CD4-positive, CD25-positive, alpha-beta regulatory T cell (primary cell): Measurements from ENCODE around the gene SH2D7. TPM values are rescaled to one million over a fixed set of nuclear protein-coding genes. Genes with fewer than 3 reads are reported as not detected.

ENCODE experiments used
- ATAC-seq, 2 donors: fragments of 150-1000 bp; cut with Tn5 transposase; one replicate each; pipeline ENCODE4 v1.10.0; 2021; ENCODE audit warnings: low read depth in 2 of 2, moderate number of reproducible peaks in 2 of 2, moderate library complexity in 1 of 2
- DNase-seq, 3 donors: peaks; one replicate each; pipeline versions ENCODE4 v3.0.0 to v3.0.0-alpha.2; 2012 to 2022; ENCODE audit warnings: mixed read lengths in 1 of 3
- H3K27ac ChIP-seq: one replicate; pipeline ENCODE4 v1.7.0; 2013; ENCODE audit warnings: mild to moderate bottlenecking, low read length; ENCODE audit not compliant: insufficient read depth, poor library complexity, severe bottlenecking
- H3K27me3 ChIP-seq: one replicate; pipeline ENCODE4 v1.7.0; 2013; ENCODE audit warnings: low read length; ENCODE audit not compliant: control insufficient read depth, insufficient read depth
- H3K36me3 ChIP-seq: one replicate; pipeline ENCODE4 v1.7.0; 2013; ENCODE audit warnings: mild to moderate bottlenecking, low read length, moderate library complexity; ENCODE audit not compliant: control insufficient read depth, insufficient read depth
- H3K4me1 ChIP-seq: 2 replicates; pipeline ENCODE4 v1.7.0; 2013; ENCODE audit warnings: mild to moderate bottlenecking, low read length; ENCODE audit not compliant: insufficient read depth, control insufficient read depth, poor library complexity, severe bottlenecking
- H3K4me3 ChIP-seq: one replicate; pipeline ENCODE4 v1.7.0; 2013; ENCODE audit warnings: low read depth, mild to moderate bottlenecking, low read length, moderate library complexity
- H3K9me3 ChIP-seq, 2 experiments: 1 replicate in 1 of 2; 2 replicates in 1 of 2; pipeline ENCODE4 v1.7.0; 2013; ENCODE audit warnings: low read length in 2 of 2, mild to moderate bottlenecking in 1 of 2, moderate library complexity in 1 of 2; ENCODE audit not compliant: control insufficient read depth in 2 of 2
- H3K27ac Mint-ChIP-seq, 3 donors: one replicate each; pipeline ENCODE4 v1.8.0; 2020 to 2022; ENCODE audit warnings: mild to moderate bottlenecking in 3 of 3, mixed read lengths in 3 of 3, moderate library complexity in 2 of 3
- H3K27me3 Mint-ChIP-seq: one replicate; pipeline ENCODE4 v1.8.0; 2022; ENCODE audit warnings: mild to moderate bottlenecking, mixed read lengths
- H3K36me3 Mint-ChIP-seq: one replicate; pipeline ENCODE4 v1.8.0; 2020; ENCODE audit warnings: mixed read lengths
- H3K4me1 Mint-ChIP-seq, 4 donors: one replicate each; pipeline ENCODE4 v1.8.0; 2020 to 2022; ENCODE audit warnings: mixed read lengths in 4 of 4, mild to moderate bottlenecking in 1 of 4
- H3K4me3 Mint-ChIP-seq, 4 donors: one replicate each; pipeline ENCODE4 v1.8.0; 2020 to 2022; ENCODE audit warnings: mild to moderate bottlenecking in 4 of 4, mixed read lengths in 4 of 4, moderate library complexity in 3 of 4
- H3K9me3 Mint-ChIP-seq, 7 donors: one replicate each; pipeline ENCODE4 v1.8.0; 2020 to 2022; ENCODE audit warnings: mixed read lengths in 7 of 7, mild to moderate bottlenecking in 3 of 7, moderate library complexity in 2 of 7
- polyA plus RNA-seq, 4 donors: library from polyadenylated mRNA; unstranded; fragments of 300-500 nt; fragmentation: Illumina TruSeq; gene quantifications; one replicate each; pipeline ENCODE4 v1.2.3, GENCODE V29; 2021
- total RNA-seq: library from RNA; stranded (reverse); gene quantifications from one replicate; pipeline ENCODE4 v1.2.3, GENCODE V29; 2022

SH2D7 gene
- total and polyA plus RNA-seq, 5 donors from 2014 or later: 0.09 TPM; not detected in 4

- peaks cover 4% of the 10 kb centered on the region for H3K36me3 Mint-ChIP-seq
- H3K9me3 ChIP-seq: no peaks in the 10 kb centered on the region
- H3K27me3 Mint-ChIP-seq: no peaks in the 10 kb centered on the region
- peaks cover 24 to 41% (median 35%) of the 10 kb centered on the region in 4 donors for H3K4me1 Mint-ChIP-seq
- peak overlapping the region in 3 of 4 donors; percentile 83 to 94 (median 86) for H3K4me3 Mint-ChIP-seq
- peak overlapping the region in 2 of 3 donors; percentile 95 for H3K27ac Mint-ChIP-seq
- peak in 2 of 3 donors; percentile 48 to 80 for DNase-seq
- no peaks in the 10 kb centered on the region for H3K36me3 ChIP-seq
- no peaks in the 10 kb centered on the region for H3K9me3 Mint-ChIP-seq
- peak; percentile 66 to 71 for ATAC-seq
- H3K27ac ChIP-seq: peak overlapping the region; percentile 81
- H3K4me1 ChIP-seq: peaks cover 88% of the 10 kb centered on the region
- H3K27me3 ChIP-seq: no peaks in the 10 kb centered on the region
- H3K4me3 ChIP-seq: peak overlapping the region; percentile 77
Measured at GRCh38 chr15:78061963-78062427, 30.4 kb upstream of the SH2D7 start.

GRCh38 chr15:78063217-78063616 lies 29.1 kb upstream of the SH2D7 start:
- Histone ChIP-seq H3K36me3 (no peaks in the 10 kb centered on the region), H3K27me3 (no peaks in the 10 kb centered on the region), H3K4me3 (peak overlapping the region; percentile 77), H3K4me1 (peaks cover 88% of the 10 kb centered on the region), H3K9me3 (no peaks in the 10 kb centered on the region), H3K27ac (peak overlapping the region; percentile 81)
- Mint-ChIP-seq H3K9me3 (no peaks in the 10 kb centered on the region), H3K27me3 (no peaks in the 10 kb centered on the region), H3K36me3 (peaks cover 4% of the 10 kb centered on the region), H3K4me1 (peaks cover 20 to 37% (median 26%) of the 10 kb centered on the region in 4 donors), H3K27ac (peak overlapping the region in 2 of 3 donors; percentile 83 to 88), H3K4me3 (peak overlapping the region in 1 of 4 donors; percentile 8)
- ATAC-seq (no peak), DNase-seq (no peak)

GRCh38 chr15:78063970-78064385 lies 28.4 kb upstream of the SH2D7 start:
- no peak for ATAC-seq
- peak overlapping the region; percentile 35 for H3K27ac ChIP-seq
- DNase-seq: no peak
- Mint-ChIP-seq H3K4me1 (peaks cover 12 to 38% (median 24%) of the 10 kb centered on the region in 4 donors), H3K4me3 (no peak overlapping the region), H3K27me3 (no peaks in the 10 kb centered on the region), H3K27ac (no peak overlapping the region), H3K9me3 (peaks cover 0 to 2% (median 0%) of the 10 kb centered on the region in 7 donors), H3K36me3 (peaks cover under 1% of the 10 kb centered on the region)
- no peaks in the 10 kb centered on the region for H3K36me3 ChIP-seq
- no peaks in the 10 kb centered on the region for H3K9me3 ChIP-seq
- H3K4me1 ChIP-seq: peaks cover 88% of the 10 kb centered on the region
- H3K27me3 ChIP-seq: no peaks in the 10 kb centered on the region
- H3K4me3 ChIP-seq: no peak overlapping the region

GRCh38 chr15:78064544-78064943 lies 27.8 kb upstream of the SH2D7 start:
- peak overlapping the region; percentile 87 for H3K4me3 ChIP-seq
- H3K27ac ChIP-seq: peak overlapping the region; percentile 86
- DNase-seq (no peak), ATAC-seq (no peak)
- H3K36me3 ChIP-seq: no peaks in the 10 kb centered on the region
- H3K4me1 ChIP-seq: peaks cover 88% of the 10 kb centered on the region
- Mint-ChIP-seq H3K27me3 (no peaks in the 10 kb centered on the region), H3K4me1 (peaks cover 7 to 39% (median 24%) of the 10 kb centered on the region in 4 donors), H3K27ac (no peak overlapping the region), H3K4me3 (no peak overlapping the region), H3K9me3 (peaks cover 0 to 2% (median 0%) of the 10 kb centered on the region in 7 donors), H3K36me3 (no peaks in the 10 kb centered on the region)
- no peaks in the 10 kb centered on the region for H3K9me3 ChIP-seq
- no peaks in the 10 kb centered on the region for H3K27me3 ChIP-seq

GRCh38 chr15:78065284-78065872 lies 27.0 kb upstream of the SH2D7 start:
- Mint-ChIP-seq H3K4me3 (no peak overlapping the region), H3K9me3 (peaks cover 0 to 2% (median 0%) of the 10 kb centered on the region in 7 donors), H3K36me3 (no peaks in the 10 kb centered on the region), H3K27ac (no peak overlapping the region), H3K27me3 (no peaks in the 10 kb centered on the region), H3K4me1 (peaks cover 0 to 42% (median 23%) of the 10 kb centered on the region in 4 donors)
- Histone ChIP-seq H3K36me3 (no peaks in the 10 kb centered on the region), H3K9me3 (no peaks in the 10 kb centered on the region), H3K4me3 (peak overlapping the region; percentile 87), H3K27me3 (no peaks in the 10 kb centered on the region), H3K4me1 (peaks cover 88% of the 10 kb centered on the region), H3K27ac (peak overlapping the region; percentile 86)
- ATAC-seq (no peak), DNase-seq (no peak)

GRCh38 chr15:78065973-78066946 lies 26.1 kb upstream of the SH2D7 start:
- H3K36me3 ChIP-seq: peaks cover under 1% of the 10 kb centered on the region
- H3K27me3 Mint-ChIP-seq: no peaks in the 10 kb centered on the region
- no peaks in the 10 kb centered on the region for H3K27me3 ChIP-seq
- peaks cover 0 to 2% (median 0%) of the 10 kb centered on the region in 7 donors for H3K9me3 Mint-ChIP-seq
- H3K9me3 ChIP-seq: no peaks in the 10 kb centered on the region
- no peak for ATAC-seq
- peak overlapping the region in 1 of 4 donors; percentile 68 for H3K4me3 Mint-ChIP-seq
- peaks cover under 1 to 42% (median 22%) of the 10 kb centered on the region in 4 donors for H3K4me1 Mint-ChIP-seq
- peak overlapping the region; percentile 86 for H3K27ac ChIP-seq
- H3K4me1 ChIP-seq: peaks cover 93% of the 10 kb centered on the region
- peak overlapping the region; percentile 87 for H3K4me3 ChIP-seq
- no peaks in the 10 kb centered on the region for H3K36me3 Mint-ChIP-seq
- no peak for DNase-seq
- no peak overlapping the region for H3K27ac Mint-ChIP-seq

- peak overlapping the region; percentile 87 for H3K4me3 ChIP-seq
- no peaks in the 10 kb centered on the region for H3K27me3 ChIP-seq
- no peaks in the 10 kb centered on the region for H3K9me3 ChIP-seq
- H3K4me1 ChIP-seq: peaks cover 95% of the 10 kb centered on the region
- H3K36me3 ChIP-seq: peaks cover 3% of the 10 kb centered on the region
- Mint-ChIP-seq H3K4me3 (peak overlapping the region in 2 of 4 donors; percentile 85 to 93), H3K36me3 (no peaks in the 10 kb centered on the region), H3K27me3 (no peaks in the 10 kb centered on the region), H3K27ac (no peak overlapping the region), H3K9me3 (peaks cover 0 to 2% (median 0%) of the 10 kb centered on the region in 7 donors), H3K4me1 (peaks cover 0 to 42% (median 27%) of the 10 kb centered on the region in 4 donors)
- DNase-seq (peak in 1 of 3 donors; percentile 56), ATAC-seq (no peak)
- H3K27ac ChIP-seq: peak overlapping the region; percentile 86
Measured at GRCh38 chr15:78067328-78068228, 24.8 kb upstream of the SH2D7 start.
